ENCODE data around the gene ZC3H12A.

DNA sequence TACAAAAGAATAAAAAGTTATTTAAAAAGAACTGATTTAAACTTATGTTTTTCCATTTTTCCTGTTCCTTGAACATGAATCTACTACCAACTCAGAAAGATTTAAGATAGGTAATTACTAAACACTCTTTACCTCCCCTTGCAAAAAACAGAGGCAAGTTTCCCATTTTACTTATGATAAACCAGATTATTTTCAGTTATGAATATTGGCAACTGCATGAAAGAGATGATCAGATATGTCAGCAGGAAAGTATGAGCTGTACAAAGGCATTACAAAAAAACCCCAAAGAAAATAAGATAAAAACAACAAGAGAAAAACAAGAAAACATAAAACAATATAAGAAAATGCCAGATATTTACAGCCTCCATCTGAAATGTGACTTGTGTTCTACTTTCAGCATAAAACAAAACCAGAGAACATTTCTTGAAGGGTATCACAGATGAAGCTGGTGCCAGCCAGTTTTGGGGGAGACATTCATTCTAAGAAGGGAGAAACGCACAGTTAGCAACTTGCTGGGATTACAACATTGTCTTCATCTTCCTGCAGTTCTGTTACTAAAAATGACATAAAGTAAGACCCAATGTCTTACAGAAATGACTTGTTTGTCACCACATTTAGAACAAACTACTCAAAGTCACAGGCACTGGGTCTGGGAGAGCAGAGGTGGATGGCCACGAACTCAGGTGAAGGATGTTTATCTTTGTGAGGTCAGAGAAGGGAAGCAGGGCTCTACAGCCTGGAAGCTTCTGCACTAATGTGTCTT is 19.1 kb downstream of the ZC3H12A start:
- TF ChIP-seq CTCF (conservative IDR thresholded peaks at IDR 0.05) (no peak), ZFX (IDR thresholded peaks at IDR 0.05) (no peak)

Data from C4-2B (cell line).